Endothelial cell of umbilical vein (primary cell): ENCODE measurements around the gene EFHD2. TPM values are rescaled to one million over a fixed set of nuclear protein-coding genes. Genes with fewer than 3 reads are reported as not detected.

ENCODE experiments used
- BruUV-seq: library from RNA; stranded (reverse); fragments of 400-500 nt; replicated peaks from 2 replicates; lab custom pipeline; 2021; lab: Mats Ljungman, UMichigan
- CTCF ChIA-PET: fragments of 300-600, 350-600 bp; sonication (Branson Sonifier 250); formaldehyde crosslinking; loops from one replicate; lab custom pipeline; 2021; ENCODE audit warnings: antibody characterized with exemption, inconsistent platforms; lab: Charles Lee
- POLR2A ChIA-PET: fragments of 300-600, 350-600 bp; sonication (Branson Sonifier 250); formaldehyde crosslinking; loops from one replicate; lab custom pipeline; 2021; ENCODE audit warnings: antibody characterized with exemption, inconsistent platforms; lab: Charles Lee
- DNase-seq: peaks from one replicate; pipeline ENCODE4 v3.0.0-alpha.2; 2011; ENCODE audit warnings: low read depth, low spot score
- FAIRE-seq: peaks from 2 replicates; lab custom pipeline; 2011; peaks lifted over from hg19 to GRCh38; lab: Jason Lieb, UNC
- H2AFZ ChIP-seq: 2 replicates; pipeline ENCODE4 v1.6.0; 2012; ENCODE audit warnings: low read depth, low read length, control low read depth, inconsistent platforms
- H3K27ac ChIP-seq: 2 replicates; pipeline ENCODE4 v1.5.1; 2011; ENCODE audit warnings: low read depth, mild to moderate bottlenecking, control low read depth, low read length, moderate library complexity; ENCODE audit not compliant: insufficient read depth
- H3K27me3 ChIP-seq, 2 experiments: 2 replicates each; pipeline versions ENCODE4 v1.6.0 to v1.6.1; 2011; ENCODE audit warnings: low read length in 2 of 2, mixed read lengths in 1 of 2; ENCODE audit not compliant: control insufficient read depth in 2 of 2, insufficient read depth in 2 of 2
- H3K36me3 ChIP-seq, 2 experiments: 2 replicates in 1 of 2; 3 replicates in 1 of 2; pipeline ENCODE4 v1.5.1; 2011; ENCODE audit warnings: low read length in 2 of 2, mild to moderate bottlenecking in 1 of 2, moderate library complexity in 1 of 2; ENCODE audit not compliant: control insufficient read depth in 2 of 2, insufficient read depth in 2 of 2; ENCODE audit errors: extremely low read depth in 1 of 2
- H3K4me1 ChIP-seq: 3 replicates; pipeline ENCODE4 v1.5.1; 2011; ENCODE audit warnings: mild to moderate bottlenecking, low read length; ENCODE audit not compliant: control insufficient read depth, insufficient read depth; ENCODE audit errors: extremely low read depth
- H3K4me2 ChIP-seq: 2 replicates; pipeline ENCODE4 v1.6.1; 2011; ENCODE audit warnings: low read length, control low read depth, mixed read lengths; ENCODE audit not compliant: insufficient read depth
- H3K4me3 ChIP-seq, 3 experiments: fragments of 200-600 bp in 1 of 3; sonication (generic), shearing (Covaris generic) in 1 of 3; replicated peaks in 1 of 3; 2 replicates each; pipeline ENCODE4 v1.5.1; 2011 to 2016; ENCODE audit warnings: control low read depth in 3 of 3, low read length in 3 of 3, mild to moderate bottlenecking in 2 of 3, inconsistent platforms in 1 of 3, low read depth in 1 of 3, moderate library complexity in 1 of 3; ENCODE audit not compliant: insufficient read depth in 1 of 3
- H3K79me2 ChIP-seq: 2 replicates; pipeline ENCODE4 v1.6.0; 2012; ENCODE audit warnings: low read length, inconsistent platforms; ENCODE audit not compliant: control insufficient read depth, insufficient read depth
- H3K9ac ChIP-seq: replicated peaks from 2 replicates; pipeline ENCODE3; 2011; ENCODE audit warnings: low read length, control low read depth; ENCODE audit not compliant: insufficient read depth; ENCODE audit errors: extremely low read depth
- H3K9me1 ChIP-seq: replicated peaks from 3 replicates; pipeline ENCODE4 v1.6.0; 2011; ENCODE audit warnings: mild to moderate bottlenecking, low read length; ENCODE audit not compliant: control insufficient read depth, insufficient read depth; ENCODE audit errors: extremely low read depth
- H3K9me3 ChIP-seq: replicated peaks from 2 replicates; pipeline ENCODE4 v1.5.1; 2012; ENCODE audit warnings: low read length, inconsistent platforms; ENCODE audit not compliant: control insufficient read depth, insufficient read depth
- H4K20me1 ChIP-seq: replicated peaks from 2 replicates; pipeline ENCODE3; 2011; ENCODE audit warnings: mild to moderate bottlenecking, low read length; ENCODE audit not compliant: control insufficient read depth, insufficient read depth; ENCODE audit errors: extremely low read depth
- CTCF ChIP-seq, 2 donors: IDR thresholded peaks; 1 replicate in 1 of 2; 2 replicates in 1 of 2; pipeline ENCODE4 v1.5.1; 2011; ENCODE audit warnings: low read length in 2 of 2, mild to moderate bottlenecking in 2 of 2, moderate library complexity in 2 of 2, control low read depth in 1 of 2, inconsistent platforms in 1 of 2, low read depth in 1 of 2; ENCODE audit not compliant: insufficient read depth in 1 of 2; ENCODE audit errors: extremely low read depth in 1 of 2
- EZH2 ChIP-seq: IDR thresholded peaks from 2 replicates; pipeline ENCODE4 v1.6.1; 2012; ENCODE audit warnings: borderline replicate concordance, low read depth, mild to moderate bottlenecking, moderate library complexity, low read length, inconsistent platforms; ENCODE audit not compliant: severe bottlenecking
- FOS ChIP-seq: IDR thresholded peaks from 2 replicates; pipeline ENCODE4 v1.6.1; 2011; ENCODE audit warnings: mild to moderate bottlenecking, low read length, moderate library complexity, borderline replicate concordance; ENCODE audit not compliant: insufficient read depth
- GATA2 ChIP-seq: IDR thresholded peaks from 2 replicates; pipeline ENCODE4 v1.7.0; 2011; ENCODE audit warnings: low read depth, mild to moderate bottlenecking, moderate library complexity, mixed read lengths, low read length; ENCODE audit not compliant: insufficient read length, insufficient read depth
- JUN ChIP-seq: IDR thresholded peaks from 2 replicates; pipeline ENCODE4 v1.6.1; 2011; ENCODE audit warnings: borderline replicate concordance, low read depth; ENCODE audit not compliant: insufficient read length, insufficient read depth
- MAX ChIP-seq: IDR thresholded peaks from 2 replicates; pipeline ENCODE4 v1.6.1; 2011; ENCODE audit not compliant: insufficient read depth, insufficient read length
- MYC ChIP-seq: IDR thresholded peaks from one replicate; pipeline ENCODE4 v1.6.1; 2011; ENCODE audit warnings: mild to moderate bottlenecking, low read depth, low read length
- POLR2A ChIP-seq: IDR thresholded peaks from 2 replicates; pipeline ENCODE4 v1.6.1; 2012; ENCODE audit warnings: low read depth, mild to moderate bottlenecking, control low read depth, low read length
- POLR2AphosphoS5 ChIP-seq: IDR thresholded peaks from 2 replicates; pipeline ENCODE4 v1.6.1; 2012; ENCODE audit warnings: low read depth, mild to moderate bottlenecking, control low read depth, low read length, moderate library complexity; ENCODE audit not compliant: insufficient read depth
- dilution Hi-C: fragments of 300-500 bp; cut with MboI; formaldehyde crosslinking; loops from one replicate; pipeline ENCODE4 v1.15.0; 2019; ENCODE audit warnings: low sequenced_read_pairs; ENCODE audit not compliant: extremely low pct_ligation_motif_present
- intact Hi-C: fragments of 100-400 bp; cut with micrococcal nuclease; formaldehyde crosslinking; loops from one replicate; pipeline ENCODE4 v1.10.0; 2022
- polyA plus RNA-seq, 4 experiments: library from polyadenylated mRNA; depleted of rRNA in 3 of 4; stranded (reverse) in 3 of 4; unstranded in 1 of 4; fragments of >200 nt; gene quantifications; 2 replicates each; pipeline versions ENCODE4 v1.2.1 to v1.2.3, GENCODE V29; 2011 to 2012; ENCODE audit warnings: missing spikeins in 1 of 4
- total RNA-seq: library from RNA; stranded (reverse); gene quantifications from 2 replicates; pipeline ENCODE4 v1.2.3, GENCODE V29; 2021

The EFHD2 gene
- total and polyA plus RNA-seq, 2 donors (not counting 3 experiments of a cell fraction or from before 2014, with no cell fraction given): 50.2 to 73.5 TPM

GRCh38 chr1:15439325-15439724 is 29.6 kb downstream of the EFHD2 start:
- H3K27me3 ChIP-seq: peaks cover 0 to 2% of the 10 kb centered on the region in 2 experiments
- FAIRE-seq (no peak), DNase-seq (no peak)

More at GRCh38 chr1:15439325-15439724, 29.6 kb downstream of the EFHD2 start:
- H3K9ac ChIP-seq: no peak overlapping the region
- H2AFZ ChIP-seq: no peak overlapping the region
- H3K4me1 ChIP-seq: no peaks in the 10 kb centered on the region
- TF ChIP-seq POLR2AphosphoS5: no peak
- TF ChIP-seq EZH2: no peak
- TF ChIP-seq CTCF (IDR thresholded peaks at IDR 0.05; ENCODE audit: extremely low read depth in 1 of 2, insufficient read depth in 1 of 2, low read depth in 1 of 2, low read length in 2 of 2): no peak
- no peak for TF ChIP-seq FOS
- no peak for TF ChIP-seq JUN
- no peak for TF ChIP-seq GATA2
- no peak for TF ChIP-seq MAX
- no peak for TF ChIP-seq MYC
- TF ChIP-seq POLR2A: no peak
- H3K9me3 ChIP-seq: no peaks in the 10 kb centered on the region
- no peak overlapping the region for H3K4me3 ChIP-seq
- H3K79me2 ChIP-seq: no peaks in the 10 kb centered on the region
- intact Hi-C loops (no loop called here), dilution Hi-C loops (no loop called here)
- ChIA-PET POLR2A (no interaction called here), CTCF (interaction anchor here (3.1 kb wide), 1 partner anchor 116 kb away, joined by 12 read pairs; no protein-coding TSS in a partner anchor)
- BruUV-seq: no TSS peak
- no peaks in the 10 kb centered on the region for H4K20me1 ChIP-seq
- no peaks in the 10 kb centered on the region for H3K36me3 ChIP-seq
- H3K9me1 ChIP-seq: no peaks in the 10 kb centered on the region
- no peak overlapping the region for H3K4me2 ChIP-seq
- no peak overlapping the region for H3K27ac ChIP-seq
